ENCODE measurements around the gene SCN2A.

SCN2A gene

DNA sequence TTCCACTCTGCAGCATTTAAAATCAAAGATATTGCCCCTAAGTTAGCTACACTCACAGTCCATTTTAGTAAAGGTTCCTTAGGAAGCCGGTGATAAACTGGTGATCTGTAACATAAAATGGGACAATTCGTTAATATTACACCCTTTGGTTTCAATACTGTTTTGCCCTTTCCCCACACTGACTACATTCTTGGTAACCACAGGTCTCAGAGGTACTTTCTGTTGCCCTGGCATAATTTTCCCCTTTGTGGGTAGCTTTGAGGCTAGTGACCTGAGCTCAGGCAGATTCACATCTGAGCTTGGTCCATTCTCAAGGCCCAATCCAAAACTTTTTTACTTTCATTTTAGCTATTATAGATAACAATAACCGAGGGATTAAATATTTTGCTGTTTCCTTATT is 197.3 kb downstream of the SCN2A start:
- Histone ChIP-seq H4K20me1 (ENCODE audit: low read depth, low read length) (no peaks in the 10 kb centered on the region), H3F3A (ENCODE audit: insufficient read depth) (no peaks in the 10 kb centered on the region), H3K79me2 (ENCODE audit: insufficient read depth, low read length) (no peaks in the 10 kb centered on the region), H3K9me2 (replicated peaks; ENCODE audit: insufficient read depth, low read length) (no peaks in the 10 kb centered on the region), H3K9ac (ENCODE audit: low read length) (no peak overlapping the region), H3K9me3 (ENCODE audit: insufficient read depth, low read length) (no peaks in the 10 kb centered on the region), H3K4me2 (ENCODE audit: low read depth, low read length, poor library complexity, severe bottlenecking) (no peak overlapping the region), H3K27ac (ENCODE audit: low read depth, low read length) (no peak overlapping the region), H3K4me3 (ENCODE audit: insufficient read depth, low read length, poor library complexity, severe bottlenecking) (no peak overlapping the region), H2AFZ (ENCODE audit: low read depth, low read length, severe bottlenecking) (no peak overlapping the region), H3K27me3 (ENCODE audit: low read length) (no peaks in the 10 kb centered on the region), H3K36me3 (ENCODE audit: low read length) (no peaks in the 10 kb centered on the region)
- TF ChIP-seq, protein P1, sequence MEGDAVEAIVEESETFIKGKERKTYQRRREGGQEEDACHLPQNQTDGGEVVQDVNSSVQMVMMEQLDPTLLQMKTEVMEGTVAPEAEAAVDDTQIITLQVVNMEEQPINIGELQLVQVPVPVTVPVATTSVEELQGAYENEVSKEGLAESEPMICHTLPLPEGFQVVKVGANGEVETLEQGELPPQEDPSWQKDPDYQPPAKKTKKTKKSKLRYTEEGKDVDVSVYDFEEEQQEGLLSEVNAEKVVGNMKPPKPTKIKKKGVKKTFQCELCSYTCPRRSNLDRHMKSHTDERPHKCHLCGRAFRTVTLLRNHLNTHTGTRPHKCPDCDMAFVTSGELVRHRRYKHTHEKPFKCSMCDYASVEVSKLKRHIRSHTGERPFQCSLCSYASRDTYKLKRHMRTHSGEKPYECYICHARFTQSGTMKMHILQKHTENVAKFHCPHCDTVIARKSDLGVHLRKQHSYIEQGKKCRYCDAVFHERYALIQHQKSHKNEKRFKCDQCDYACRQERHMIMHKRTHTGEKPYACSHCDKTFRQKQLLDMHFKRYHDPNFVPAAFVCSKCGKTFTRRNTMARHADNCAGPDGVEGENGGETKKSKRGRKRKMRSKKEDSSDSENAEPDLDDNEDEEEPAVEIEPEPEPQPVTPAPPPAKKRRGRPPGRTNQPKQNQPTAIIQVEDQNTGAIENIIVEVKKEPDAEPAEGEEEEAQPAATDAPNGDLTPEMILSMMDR (IDR thresholded peaks at IDR 0.05; ENCODE audit: insufficient read depth, low read length, poor library complexity, severe bottlenecking), result no peak
- TF ChIP-seq EZH2phosphoT487 (conservative IDR thresholded peaks at IDR 0.05; ENCODE audit: low read length), result no peak

DNA sequence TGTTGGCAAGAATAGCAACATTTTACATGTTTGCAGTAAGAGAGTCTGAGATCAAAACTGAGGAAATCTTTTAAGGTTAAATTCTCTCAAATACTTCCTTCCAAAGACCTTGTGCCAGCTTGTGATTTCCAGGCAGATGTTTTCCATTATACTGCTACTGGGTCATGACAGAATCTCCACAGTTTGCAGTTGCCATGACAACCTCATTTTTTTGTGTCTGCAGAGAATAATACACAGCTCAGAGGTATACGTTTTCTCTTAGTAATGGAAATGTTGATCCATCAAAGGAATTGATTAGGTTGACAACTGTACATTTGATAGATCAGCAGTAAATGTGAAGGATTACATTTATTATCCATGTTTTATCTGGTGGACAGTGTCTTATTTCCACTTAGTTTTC is 201.2 kb downstream of the SCN2A start:
- TF ChIP-seq, protein P1 (IDR thresholded peaks at IDR 0.05; ENCODE audit: insufficient read depth, low read length, poor library complexity, severe bottlenecking), result no peak
- no peak for TF ChIP-seq EZH2phosphoT487 (conservative IDR thresholded peaks at IDR 0.05; ENCODE audit: low read length)
- Histone ChIP-seq H2AFZ (ENCODE audit: low read depth, low read length, severe bottlenecking) (no peak overlapping the region), H3K9me3 (ENCODE audit: insufficient read depth, low read length) (no peaks in the 10 kb centered on the region), H3K27me3 (ENCODE audit: low read length) (no peaks in the 10 kb centered on the region), H3K9me2 (replicated peaks; ENCODE audit: insufficient read depth, low read length) (no peaks in the 10 kb centered on the region), H3K4me2 (ENCODE audit: low read depth, low read length, poor library complexity, severe bottlenecking) (no peak overlapping the region), H3K9ac (ENCODE audit: low read length) (no peak overlapping the region), H3K4me3 (ENCODE audit: insufficient read depth, low read length, poor library complexity, severe bottlenecking) (no peak overlapping the region), H3K36me3 (ENCODE audit: low read length) (no peaks in the 10 kb centered on the region), H3K27ac (ENCODE audit: low read depth, low read length) (no peak overlapping the region), H3K79me2 (ENCODE audit: insufficient read depth, low read length) (no peaks in the 10 kb centered on the region), H4K20me1 (ENCODE audit: low read depth, low read length) (no peaks in the 10 kb centered on the region), H3F3A (ENCODE audit: insufficient read depth) (no peaks in the 10 kb centered on the region)

Measured in SU-DHL-6 (cell line).